GM20000 (cell line): ENCODE data around the gene CPED1.
"Not testable (repeated sequence)": the region's sequence is repeated elsewhere in the genome, so short reads cannot be mapped to it uniquely, and the experiment has no call there.

Experiments used
- DNase-seq: peaks from one replicate; pipeline ENCODE4 v3.0.0; 2012; ENCODE audit warnings: low spot score
- TF ChIP-seq, protein P1 (sequence below): IDR thresholded peaks from 2 replicates; pipeline ENCODE4 v1.5.1; 2012; ENCODE audit warnings: mild to moderate bottlenecking, control low read depth; ENCODE audit errors: extremely low read depth, missing control alignments

The CPED1 gene

DNA sequence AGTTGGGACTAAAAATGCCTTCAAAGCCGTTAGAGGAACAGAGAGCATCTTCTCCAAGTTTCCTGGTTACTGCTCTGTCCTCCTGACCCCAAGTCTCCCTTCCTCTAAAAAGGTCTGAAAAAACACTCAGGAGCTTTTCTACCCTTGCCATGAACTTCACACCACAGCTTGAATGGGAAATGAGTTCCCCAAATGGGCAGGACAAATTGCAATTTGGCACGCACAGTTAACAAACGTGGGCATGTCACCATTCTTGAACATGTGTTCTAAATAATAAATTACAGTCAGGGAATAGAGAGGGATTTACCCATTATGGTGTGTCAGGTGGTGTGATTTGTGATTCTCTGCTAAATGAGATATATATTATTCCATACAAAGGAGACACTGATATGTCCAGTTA lies 249.1 kb downstream of the CPED1 start:
- TF ChIP-seq, protein P1, sequence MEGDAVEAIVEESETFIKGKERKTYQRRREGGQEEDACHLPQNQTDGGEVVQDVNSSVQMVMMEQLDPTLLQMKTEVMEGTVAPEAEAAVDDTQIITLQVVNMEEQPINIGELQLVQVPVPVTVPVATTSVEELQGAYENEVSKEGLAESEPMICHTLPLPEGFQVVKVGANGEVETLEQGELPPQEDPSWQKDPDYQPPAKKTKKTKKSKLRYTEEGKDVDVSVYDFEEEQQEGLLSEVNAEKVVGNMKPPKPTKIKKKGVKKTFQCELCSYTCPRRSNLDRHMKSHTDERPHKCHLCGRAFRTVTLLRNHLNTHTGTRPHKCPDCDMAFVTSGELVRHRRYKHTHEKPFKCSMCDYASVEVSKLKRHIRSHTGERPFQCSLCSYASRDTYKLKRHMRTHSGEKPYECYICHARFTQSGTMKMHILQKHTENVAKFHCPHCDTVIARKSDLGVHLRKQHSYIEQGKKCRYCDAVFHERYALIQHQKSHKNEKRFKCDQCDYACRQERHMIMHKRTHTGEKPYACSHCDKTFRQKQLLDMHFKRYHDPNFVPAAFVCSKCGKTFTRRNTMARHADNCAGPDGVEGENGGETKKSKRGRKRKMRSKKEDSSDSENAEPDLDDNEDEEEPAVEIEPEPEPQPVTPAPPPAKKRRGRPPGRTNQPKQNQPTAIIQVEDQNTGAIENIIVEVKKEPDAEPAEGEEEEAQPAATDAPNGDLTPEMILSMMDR: no peak
- DNase-seq: no peak

DNA sequence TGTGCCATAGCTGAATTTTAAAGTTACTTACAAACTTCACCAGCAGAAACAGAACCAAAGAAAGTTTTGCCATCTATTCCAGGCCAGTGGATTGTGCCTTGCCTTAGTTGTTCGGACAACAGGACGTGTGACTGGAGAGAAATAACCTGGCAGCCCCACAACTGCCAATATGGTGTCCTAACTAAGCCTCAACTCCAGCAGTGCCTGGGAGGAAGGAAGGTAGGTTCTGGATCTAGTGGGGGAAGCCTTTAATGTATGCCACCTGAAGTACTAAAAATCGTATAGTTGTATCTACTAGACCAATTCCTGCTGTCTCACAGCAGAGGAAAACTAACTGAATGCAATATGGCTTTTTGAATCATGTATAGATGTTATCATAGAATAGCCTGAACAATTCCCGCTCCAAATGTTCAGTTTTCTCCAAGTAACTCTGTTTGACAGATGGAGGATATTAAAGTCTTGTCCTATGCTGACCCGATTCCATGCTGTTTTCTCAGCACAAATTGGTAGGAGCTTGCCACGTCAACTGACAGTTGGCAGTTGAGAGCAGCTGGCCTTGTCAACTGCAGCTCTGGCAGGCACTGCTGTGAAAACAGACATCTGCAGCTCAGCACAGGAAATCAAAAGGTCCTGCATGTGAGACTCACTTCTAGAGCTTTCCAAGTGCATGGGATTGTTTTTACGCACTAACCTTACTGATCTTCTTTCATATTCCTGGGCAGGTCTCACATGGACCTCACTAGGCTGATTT lies 255.8 kb downstream of the CPED1 start:
- TF ChIP-seq, protein P1: no peak
- no peak for DNase-seq

DNA sequence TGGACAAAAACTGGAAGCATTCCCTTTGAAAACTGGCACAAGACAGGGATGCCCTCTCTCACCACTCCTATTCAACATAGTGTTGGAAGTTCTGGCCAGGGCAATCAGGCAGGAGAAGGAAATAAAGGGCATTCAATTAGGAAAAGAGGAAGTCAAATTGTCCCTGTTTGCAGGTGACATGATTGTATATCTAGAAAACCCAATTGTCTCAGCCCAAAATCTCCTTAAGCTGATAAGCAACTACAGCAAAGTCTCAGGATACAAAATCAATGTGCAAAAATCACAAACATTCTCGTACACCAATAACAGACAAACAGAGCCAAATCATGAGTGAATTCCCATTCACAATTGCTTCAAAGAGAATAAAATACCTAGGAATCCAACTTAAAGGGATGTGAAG lies 262.9 kb downstream of the CPED1 start:
- DNase-seq: not testable (repeated sequence)

DNA sequence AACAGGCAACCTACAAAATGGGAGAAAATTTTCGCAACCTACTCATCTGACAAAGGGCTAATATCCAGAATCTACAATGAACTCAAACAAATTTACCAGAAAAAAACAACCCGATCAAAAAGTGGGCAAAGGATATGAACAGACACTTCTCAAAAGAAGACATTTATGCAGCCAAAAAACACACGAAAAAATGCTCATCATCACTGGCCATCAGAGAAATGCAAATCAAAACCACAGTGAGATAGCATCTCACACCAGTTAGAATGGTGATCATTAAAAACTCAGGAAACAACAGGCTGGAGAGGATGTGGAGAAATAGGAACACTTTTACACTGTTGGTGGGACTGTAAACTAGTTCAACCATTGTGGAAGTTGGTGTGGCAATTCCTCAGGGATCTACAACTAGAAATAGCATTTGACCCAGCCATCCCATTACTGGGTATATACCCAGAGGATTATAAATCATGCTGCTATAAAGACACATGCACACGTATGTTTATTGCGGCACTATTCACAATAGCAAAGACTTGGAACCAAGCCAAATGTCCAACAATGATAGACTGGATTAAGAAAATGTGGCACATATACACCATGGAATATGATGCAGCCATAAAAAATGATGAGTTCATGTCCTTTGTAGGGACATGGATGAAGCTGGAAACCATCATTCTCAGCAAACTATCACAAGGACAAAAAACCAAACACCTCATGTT lies 264.2 kb downstream of the CPED1 start:
- not testable (repeated sequence) for DNase-seq

DNA sequence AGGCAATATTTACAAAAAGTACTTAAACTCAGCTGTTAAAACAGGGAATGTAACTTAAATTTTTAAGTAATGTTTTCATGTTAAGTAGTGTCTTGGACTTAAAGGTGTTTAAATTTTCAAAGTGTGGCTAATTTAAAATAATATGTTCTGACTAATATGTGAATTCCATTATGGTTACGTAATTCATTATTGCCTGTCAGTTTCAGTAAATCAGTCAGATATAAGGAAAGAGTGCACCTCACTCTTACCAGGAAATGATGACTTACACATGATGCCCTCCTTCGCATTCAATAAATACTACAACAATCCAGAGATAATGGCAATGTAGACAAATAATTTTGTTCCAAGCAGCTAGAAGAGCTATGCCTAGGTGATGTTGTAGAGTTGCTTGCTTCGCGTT lies 271.3 kb downstream of the CPED1 start:
- no peak for DNase-seq
- TF ChIP-seq, protein P1: no peak

DNA sequence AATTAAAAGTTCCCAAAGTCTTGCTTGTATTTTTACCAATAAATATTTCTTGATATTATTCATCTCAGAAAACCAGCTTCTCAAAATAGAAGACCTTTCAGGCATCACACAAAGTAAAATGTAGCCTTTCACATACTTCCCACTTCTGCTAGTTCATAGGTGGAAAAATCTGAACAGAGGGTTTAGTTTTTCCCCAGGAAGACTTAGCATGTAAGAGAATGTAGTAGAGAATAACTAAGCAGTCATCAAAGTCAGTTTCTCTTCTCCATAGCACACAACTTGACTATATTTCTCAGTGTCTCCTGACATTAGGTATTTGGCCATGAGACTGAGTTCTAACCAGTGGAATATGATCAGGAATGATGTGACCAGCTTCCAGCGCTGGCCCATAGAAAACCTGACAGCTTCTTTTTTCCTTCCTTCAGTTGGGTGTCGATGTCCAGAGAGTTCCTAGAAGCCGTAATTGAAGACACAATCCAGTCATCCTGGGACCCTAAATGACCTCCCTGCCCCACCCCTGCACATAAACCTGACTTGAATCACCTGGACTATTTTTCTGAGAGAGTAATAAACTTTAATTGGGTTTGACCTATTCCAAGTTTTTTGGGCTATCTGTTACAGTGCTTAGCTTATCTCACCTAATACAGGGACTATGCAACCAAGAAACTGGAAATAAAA lies 272.8 kb downstream of the CPED1 start:
- TF ChIP-seq, protein P1: no peak
- no peak for DNase-seq

DNA sequence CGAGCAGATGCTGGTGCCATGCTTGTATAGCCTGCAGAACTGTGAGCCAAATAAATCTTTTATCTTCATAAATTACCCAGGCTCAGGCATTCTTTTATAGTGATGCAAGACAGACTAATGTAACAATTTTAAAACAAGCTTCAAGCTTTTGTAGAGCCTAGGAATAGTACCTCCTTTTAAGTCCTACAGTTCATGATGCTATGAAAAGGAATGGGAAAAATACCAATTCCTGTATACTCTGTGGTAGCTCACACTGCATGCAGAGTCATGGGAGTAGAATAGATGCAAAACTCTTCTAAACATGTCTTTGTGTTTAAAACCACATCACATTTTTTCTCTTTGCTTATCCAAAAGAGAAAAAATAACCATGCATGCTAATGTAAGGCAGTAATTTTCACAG lies 273.7 kb downstream of the CPED1 start:
- TF ChIP-seq, protein P1: no peak
- DNase-seq: no peak

DNA sequence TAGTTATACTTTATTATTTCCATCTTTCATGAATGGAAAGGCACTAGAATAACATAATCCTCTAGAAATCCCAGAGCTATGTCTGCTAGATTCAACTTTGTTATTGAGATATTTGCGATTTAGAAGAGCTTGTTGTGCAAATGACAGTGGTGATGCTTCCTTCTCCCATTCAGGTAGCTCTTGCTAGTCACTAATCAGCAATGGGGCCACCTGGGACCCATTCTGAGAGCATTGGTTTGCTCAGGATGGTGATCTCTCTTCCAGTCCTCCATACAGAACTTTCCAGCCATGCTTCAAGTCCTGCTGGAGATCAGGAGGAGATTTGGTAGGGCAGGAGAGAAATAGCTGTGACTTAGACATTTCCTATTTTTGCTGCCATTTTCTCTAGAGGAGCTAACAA lies 274.5 kb downstream of the CPED1 start:
- TF ChIP-seq, protein P1: no peak
- no peak for DNase-seq
